ENCODE results near the gene PTPN2. TPM values are rescaled to one million over a fixed set of nuclear protein-coding genes. Genes with fewer than 3 reads are reported as not detected.
"Not testable (repeated sequence)": the region's sequence is repeated elsewhere in the genome, so short reads cannot be mapped to it uniquely, and the experiment has no call there.

The PTPN2 gene
- total RNA-seq, 4 donors from 2014 or later = 33.1 to 45.3 (median 37.7) TPM

- DNase-seq = no peak
- H3K27me3 ChIP-seq = no peaks in the 10 kb centered on the region
- intact Hi-C loops (cut with DNase I) = no loop called here
- H3K27ac ChIP-seq = no peak overlapping the region
- no peaks in the 10 kb centered on the region for H3K9me3 ChIP-seq
- WGBS, 2 donors = 78 to 100% methylated on average over 2 to 7 of the region's 10 CpGs
- H3K4me3 ChIP-seq (replicated peaks in 1 of 3) = no peak overlapping the region
- H3K4me1 ChIP-seq = peaks cover 11 to 23% of the 10 kb centered on the region in 2 donors
- no peaks in the 10 kb centered on the region for H3K36me3 ChIP-seq
- TF ChIP-seq CTCF (IDR thresholded peaks at IDR 0.05) (no peak), POLR2A (IDR thresholded peaks at IDR 0.05) (no peak)
Observed at GRCh38 chr18:12906773-12907172, 22.7 kb upstream of the PTPN2 start.

- H3K9me3 ChIP-seq = no peaks in the 10 kb centered on the region
- no peak overlapping the region for H3K27ac ChIP-seq
- TF ChIP-seq CTCF (IDR thresholded peaks at IDR 0.05) = no peak
- no peak for TF ChIP-seq POLR2A (IDR thresholded peaks at IDR 0.05)
- no peaks in the 10 kb centered on the region for H3K27me3 ChIP-seq
- 93 to 96% methylated on average over 3 to 4 of the region's 4 CpGs for WGBS, 2 donors
- intact Hi-C loops (cut with DNase I) = no loop called here
- H3K36me3 ChIP-seq = no peaks in the 10 kb centered on the region
- H3K4me1 ChIP-seq = peaks cover 11 to 20% of the 10 kb centered on the region in 2 donors
- no peak overlapping the region for H3K4me3 ChIP-seq (replicated peaks in 1 of 3)
- DNase-seq = no peak
Observed at GRCh38 chr18:12906119-12906518, 22.1 kb upstream of the PTPN2 start.

GRCh38 chr18:12904012-12904516 lies 20.0 kb upstream of the PTPN2 start:
- H3K27ac ChIP-seq = no peak overlapping the region
- no peak for DNase-seq
- intact Hi-C loops (cut with DNase I) = no loop called here
- H3K4me1 ChIP-seq = peaks cover 11 to 20% of the 10 kb centered on the region in 2 donors
- TF ChIP-seq POLR2A (IDR thresholded peaks at IDR 0.05) (no peak), CTCF (IDR thresholded peaks at IDR 0.05) (no peak)
- 77 to 82% methylated on average over 8 of the region's 8 CpGs for WGBS, 2 donors
- H3K27me3 ChIP-seq = no peaks in the 10 kb centered on the region
- H3K36me3 ChIP-seq = no peaks in the 10 kb centered on the region
- H3K9me3 ChIP-seq = no peaks in the 10 kb centered on the region
- no peak overlapping the region for H3K4me3 ChIP-seq (replicated peaks in 1 of 3)

GRCh38 chr18:12901208-12901607 lies 17.2 kb upstream of the PTPN2 start:
- DNase-seq; H3K27me3 ChIP-seq; H3K4me1 ChIP-seq; H3K36me3 ChIP-seq; intact Hi-C loops (cut with DNase I); H3K9me3 ChIP-seq; H3K4me3 ChIP-seq (replicated peaks in 1 of 3); H3K27ac ChIP-seq: not testable (repeated sequence)
- WGBS, 2 donors = 93 to 94% methylated on average over 12 of the region's 12 CpGs

- H3K4me3 ChIP-seq (replicated peaks in 1 of 3); H3K9me3 ChIP-seq; H3K4me1 ChIP-seq; DNase-seq; H3K36me3 ChIP-seq; H3K27me3 ChIP-seq; H3K27ac ChIP-seq; intact Hi-C loops (cut with DNase I): not testable (repeated sequence)
- WGBS, 2 donors = 7 to 24% methylated on average over 22 to 31 of the region's 51 CpGs
Observed at GRCh38 chr18:12896784-12897333, 12.8 kb upstream of the PTPN2 start.

GRCh38 chr18:12895626-12896025 lies 11.6 kb upstream of the PTPN2 start:
- H3K36me3 ChIP-seq = no peaks in the 10 kb centered on the region
- no peak overlapping the region for H3K27ac ChIP-seq
- DNase-seq = no peak
- no peaks in the 10 kb centered on the region for H3K27me3 ChIP-seq
- TF ChIP-seq CTCF (IDR thresholded peaks at IDR 0.05) = no peak
- no peak for TF ChIP-seq POLR2A (IDR thresholded peaks at IDR 0.05)
- WGBS, 2 donors = 90 to 94% methylated on average over 2 of the region's 2 CpGs
- intact Hi-C loops (cut with DNase I) = no loop called here
- no peaks in the 10 kb centered on the region for H3K9me3 ChIP-seq
- no peak overlapping the region for H3K4me3 ChIP-seq (replicated peaks in 1 of 3)
- H3K4me1 ChIP-seq = no peaks in the 10 kb centered on the region
